Activated CD8-positive, alpha-beta memory T cell treated with anti-CD3 and anti-CD28 coated beads for 1 hour (primary cell): ENCODE results near the gene BIRC7.

Source experiments
- DNase-seq, 2 donors: peaks; one replicate each; pipeline ENCODE4 v3.0.0-alpha.2; 2020; ENCODE audit warnings: low read depth in 1 of 2; ENCODE audit errors: extremely low read depth in 1 of 2

Gene BIRC7, protein sequence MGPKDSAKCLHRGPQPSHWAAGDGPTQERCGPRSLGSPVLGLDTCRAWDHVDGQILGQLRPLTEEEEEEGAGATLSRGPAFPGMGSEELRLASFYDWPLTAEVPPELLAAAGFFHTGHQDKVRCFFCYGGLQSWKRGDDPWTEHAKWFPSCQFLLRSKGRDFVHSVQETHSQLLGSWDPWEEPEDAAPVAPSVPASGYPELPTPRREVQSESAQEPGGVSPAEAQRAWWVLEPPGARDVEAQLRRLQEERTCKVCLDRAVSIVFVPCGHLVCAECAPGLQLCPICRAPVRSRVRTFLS

DNA sequence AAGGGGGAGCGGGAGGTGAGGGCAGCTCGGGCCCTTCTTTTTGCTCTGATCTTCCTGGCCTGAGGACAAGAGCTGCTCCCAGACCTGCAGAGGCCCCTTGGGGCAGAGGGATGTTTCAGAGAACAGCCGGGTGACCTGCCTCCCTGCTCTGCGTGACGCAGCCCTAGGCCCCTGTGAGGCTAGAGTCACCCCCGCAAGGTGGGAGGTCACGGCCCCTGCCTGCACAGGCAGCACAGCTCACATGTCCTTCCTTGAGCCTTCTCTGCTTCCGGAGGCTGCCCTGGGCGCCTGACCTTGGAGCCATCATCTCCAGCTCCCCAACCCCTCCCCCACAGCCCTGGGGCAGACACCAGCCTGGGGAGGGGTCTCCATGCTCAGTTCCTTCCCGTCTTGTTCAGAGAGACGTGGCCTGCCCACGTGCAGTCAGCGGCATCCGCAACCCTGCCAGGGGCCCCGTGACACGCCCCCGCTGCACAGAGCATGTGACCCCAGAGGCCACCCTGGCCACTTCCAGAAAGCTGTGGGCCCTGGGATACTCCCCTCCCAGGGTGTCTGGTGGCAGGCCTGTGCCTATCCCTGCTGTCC lies at the start of gene BIRC7:
Gene BIRC7, plus strand, starts transcription at position 507 of the 585 bp plus-strand sequence. CDS start 192 bp downstream, outside the sequence.
- DNase-seq = no peak

DNA sequence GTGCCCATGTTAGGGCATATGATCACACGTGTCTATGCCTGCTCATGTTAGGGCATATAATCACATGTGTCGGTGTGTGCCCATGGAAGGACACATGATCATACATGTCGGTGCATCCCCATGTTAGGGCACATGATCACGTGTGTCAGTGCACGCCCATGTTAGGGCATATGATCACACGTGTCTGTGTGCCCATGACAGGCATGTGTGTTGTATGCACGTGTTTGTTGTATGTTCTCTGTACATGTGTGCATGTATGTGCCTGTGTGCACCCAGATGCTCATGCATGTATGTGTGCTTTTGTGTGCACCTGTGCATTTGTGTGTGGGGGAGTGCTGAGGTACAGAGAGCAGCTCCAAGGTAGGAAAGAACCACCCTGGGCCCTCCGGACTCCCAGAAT lies 49.6 kb upstream of the BIRC7 start:
- no peak for DNase-seq

DNA sequence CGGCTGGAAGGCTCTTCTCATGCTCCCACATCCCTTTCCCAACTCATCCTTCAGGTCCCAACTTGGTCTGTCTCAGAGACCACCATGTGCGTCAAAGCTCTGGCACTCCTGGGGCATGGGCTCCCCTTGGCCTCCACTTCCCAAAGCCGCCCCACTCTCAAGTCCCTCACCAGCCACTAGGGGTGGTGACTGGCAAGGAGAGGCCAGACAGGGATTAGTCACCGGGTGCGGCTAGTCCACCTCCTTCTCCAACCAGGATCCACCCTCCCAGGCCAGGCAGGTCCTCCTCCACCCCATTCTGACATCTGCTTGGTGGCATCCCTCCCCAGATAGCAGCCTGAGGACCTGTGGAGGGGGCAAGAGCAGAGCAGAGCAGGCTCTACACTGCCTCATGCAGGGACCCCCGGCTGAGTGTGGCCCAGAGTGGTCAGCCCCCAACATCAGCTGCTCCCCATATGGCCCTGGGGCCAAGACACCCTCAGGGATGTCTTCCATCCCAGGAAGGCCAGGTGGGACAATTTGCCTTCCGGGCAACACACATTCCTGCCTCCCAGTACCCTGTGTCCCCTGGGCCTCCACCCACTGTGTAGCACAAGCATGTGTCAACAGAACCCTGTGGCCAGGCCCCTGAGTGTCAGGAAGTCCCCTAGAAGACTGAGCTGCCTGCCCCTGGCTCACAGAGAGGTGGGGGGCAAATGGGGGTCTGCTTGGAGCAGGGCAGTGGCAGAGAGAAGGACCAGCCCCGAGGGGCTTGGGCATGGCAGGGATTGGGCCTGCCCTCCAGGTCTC lies 49.0 kb upstream of the BIRC7 start:
- DNase-seq = no peak

DNA sequence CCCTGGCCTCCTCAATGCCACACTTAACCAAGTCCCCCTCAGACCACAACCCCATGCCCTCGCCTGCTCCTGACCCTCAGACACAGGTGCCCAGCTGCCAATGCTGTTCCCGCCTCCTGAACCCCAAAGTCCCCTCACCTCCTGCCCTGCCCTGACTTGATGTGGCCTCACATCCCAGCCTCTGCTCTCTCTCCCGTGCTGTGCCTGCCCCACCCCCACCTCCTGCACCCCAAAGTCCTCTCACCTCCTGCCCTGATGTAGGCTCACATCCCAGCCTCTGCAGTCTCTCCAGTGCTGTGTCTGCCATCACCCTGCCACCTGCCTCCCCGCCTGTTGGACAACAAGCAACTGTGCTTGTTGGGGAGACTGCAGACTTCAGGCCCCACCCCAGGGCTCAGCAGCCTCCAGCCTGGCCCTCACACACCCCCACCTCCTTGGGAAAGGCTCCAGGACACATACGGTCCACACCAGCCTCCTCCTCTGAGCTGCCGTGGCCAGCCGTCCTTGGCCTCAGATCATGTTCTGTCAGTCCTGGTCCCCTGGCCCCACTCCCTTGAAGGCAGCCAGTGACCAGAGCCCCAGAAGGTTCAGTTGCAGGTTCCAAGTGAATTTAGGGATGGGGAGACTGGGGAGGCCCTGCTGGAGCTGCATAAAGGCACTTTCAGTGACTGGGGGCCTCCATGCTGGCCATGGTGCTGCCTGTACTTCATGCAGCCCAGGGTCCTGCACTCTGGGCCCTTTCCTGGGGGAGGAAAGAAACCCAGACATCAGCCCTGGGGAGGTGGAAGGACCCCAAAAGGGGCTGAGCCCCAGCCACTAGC lies 48.2 kb upstream of the BIRC7 start:
- no peak for DNase-seq

DNA sequence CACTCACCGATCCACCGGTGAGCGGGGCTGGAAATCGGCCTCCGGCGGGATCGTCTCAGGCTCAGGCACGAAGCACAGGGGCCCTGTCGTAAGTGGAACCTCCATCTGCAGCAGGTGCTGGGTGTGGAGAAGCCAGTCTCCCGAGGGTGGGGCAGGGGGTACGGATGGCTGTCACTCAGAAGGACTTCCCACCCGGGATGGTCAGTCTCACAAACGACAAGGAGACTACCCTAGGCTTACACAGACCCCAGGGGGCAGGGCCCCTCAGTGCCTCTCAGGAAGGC lies 47.6 kb upstream of the BIRC7 start:
- no peak for DNase-seq

DNA sequence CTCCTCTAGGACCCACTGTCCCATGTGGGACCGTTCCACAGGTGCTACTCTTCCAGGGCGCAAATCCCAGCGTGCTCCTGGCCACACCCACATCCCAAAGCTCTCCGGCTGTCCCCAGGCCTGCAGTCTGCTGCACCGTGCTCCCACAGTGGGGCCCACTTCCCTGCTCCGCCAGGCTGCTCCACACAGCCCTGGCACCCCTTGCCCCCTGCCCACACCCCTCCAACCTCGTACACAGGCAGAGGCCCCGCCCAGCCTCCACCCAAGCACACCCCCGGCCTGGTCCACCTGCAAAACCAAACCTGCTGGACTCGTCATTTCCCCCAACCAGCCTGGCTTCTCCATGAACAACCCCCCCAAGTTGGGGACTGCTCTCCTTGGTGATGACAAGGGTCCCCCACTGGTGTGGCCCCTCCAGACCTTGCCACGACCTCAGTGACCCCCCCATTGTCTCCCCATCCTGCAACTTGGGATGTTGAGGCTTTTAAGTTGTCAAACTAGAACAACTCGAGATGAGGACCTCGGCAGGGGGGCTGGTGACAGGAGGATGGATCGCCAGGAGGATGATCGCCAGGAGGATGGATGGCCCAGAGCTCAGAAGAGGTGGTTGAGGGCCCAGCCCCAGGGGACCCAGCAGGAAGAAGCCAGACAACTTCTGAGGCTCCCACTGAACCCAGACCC lies 46.9 kb upstream of the BIRC7 start:
- no peak for DNase-seq

DNA sequence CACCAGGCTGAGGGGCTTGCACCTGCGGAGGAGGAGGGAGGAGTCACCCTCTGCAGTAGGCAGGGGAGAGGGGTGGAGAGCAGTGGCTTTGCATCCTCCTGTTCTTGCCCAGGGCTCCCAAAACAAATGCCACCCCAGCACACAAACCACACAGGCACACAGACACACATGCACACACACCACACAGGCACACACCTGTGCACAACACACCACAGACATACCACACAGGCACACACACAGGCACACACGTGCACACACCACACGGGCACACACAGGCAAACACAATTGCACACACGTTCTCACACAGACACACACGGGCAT lies 46.4 kb upstream of the BIRC7 start:
- DNase-seq = no peak

DNA sequence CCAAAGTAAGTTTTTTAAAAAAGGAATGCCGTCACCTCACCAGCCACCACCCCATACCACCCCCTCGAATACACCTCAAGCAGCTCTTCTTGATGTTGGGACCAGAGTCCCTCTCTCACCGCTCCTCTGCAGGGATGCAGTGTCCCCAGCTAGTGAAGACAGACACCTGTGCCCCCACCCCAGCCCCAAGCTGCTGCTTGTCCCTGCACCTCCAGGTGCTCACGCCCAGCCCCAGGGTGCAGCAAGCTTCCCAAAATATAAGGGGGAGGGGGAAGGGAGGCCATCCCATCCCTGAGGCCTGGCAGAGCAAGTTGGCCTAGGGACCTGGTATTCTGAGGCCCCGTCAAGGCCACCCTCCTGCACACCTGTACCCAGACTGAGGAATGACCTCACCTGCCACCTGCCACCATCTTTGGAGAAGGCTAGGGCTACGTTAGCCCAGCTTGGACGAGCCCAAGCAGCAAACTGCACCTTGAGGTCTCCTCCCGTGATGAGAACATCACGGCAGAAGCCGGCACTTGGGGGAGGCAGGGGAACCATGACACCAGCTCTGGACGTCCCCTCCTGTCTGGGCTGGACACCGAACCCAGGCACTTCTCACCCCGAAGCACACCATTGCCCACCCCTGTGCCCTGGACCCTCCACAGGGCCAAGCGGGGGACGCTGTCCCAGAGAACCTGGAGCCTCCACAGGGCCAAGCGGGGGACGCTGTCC lies 45.7 kb upstream of the BIRC7 start:
- DNase-seq = no peak

DNA sequence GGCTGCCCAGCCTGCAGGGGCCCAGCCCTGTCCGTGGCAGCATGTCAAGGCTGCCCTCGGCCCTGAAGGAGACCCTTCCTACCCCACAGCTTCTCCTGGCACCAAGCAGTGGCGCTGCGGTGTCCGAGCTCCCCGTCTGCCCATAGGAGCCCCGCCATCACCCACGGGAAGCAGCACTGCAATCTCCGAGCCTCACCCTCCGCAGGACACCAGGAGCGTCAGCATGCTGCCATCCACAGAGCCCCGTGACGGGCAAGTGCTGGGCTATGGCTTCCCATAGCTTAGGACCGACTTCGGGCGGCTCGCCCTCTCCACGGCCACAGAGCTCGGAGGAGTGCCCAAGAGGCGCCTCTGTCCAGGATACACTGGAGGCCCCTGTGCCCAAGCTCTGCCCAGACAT lies 44.9 kb upstream of the BIRC7 start:
- no peak for DNase-seq

DNA sequence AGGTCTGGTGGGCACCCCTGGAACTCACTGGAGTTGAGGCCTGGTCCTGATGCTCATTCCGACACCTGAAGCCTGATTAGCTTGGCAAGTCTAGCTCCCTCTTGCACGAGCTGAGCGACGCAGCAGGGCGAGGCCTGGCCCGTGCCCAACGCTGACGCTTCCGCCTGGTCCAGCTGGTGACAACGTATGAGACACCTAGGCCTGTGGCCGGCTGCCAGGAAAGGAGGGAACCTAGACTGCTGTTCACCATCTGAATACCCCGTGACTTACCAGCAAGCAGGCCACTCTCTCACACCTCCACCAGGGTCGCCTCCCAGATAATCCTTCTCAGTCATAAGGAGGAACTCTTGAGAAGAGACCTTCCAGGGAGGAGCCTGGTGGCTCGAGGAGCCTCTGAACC lies 44.3 kb upstream of the BIRC7 start:
- DNase-seq = no peak

DNA sequence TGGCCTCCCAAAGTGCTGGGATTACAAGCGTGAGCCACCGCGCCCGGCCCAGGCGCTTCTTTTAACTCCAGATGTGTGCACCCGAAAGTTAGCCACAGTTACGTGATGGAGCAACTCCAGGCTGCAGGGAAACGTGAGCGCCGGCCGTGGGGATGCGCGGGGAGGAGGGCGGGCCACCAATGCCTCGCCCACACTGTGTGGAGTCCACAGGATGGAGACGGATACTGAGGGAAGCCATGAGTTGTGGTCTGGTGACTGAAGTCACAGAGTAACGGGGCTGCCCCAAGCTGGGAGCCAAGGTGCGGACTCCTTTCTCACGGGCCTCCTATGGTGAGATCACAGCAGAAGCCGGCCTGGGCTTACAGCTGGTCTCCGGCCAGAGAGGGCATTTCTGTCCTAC lies 43.0 kb upstream of the BIRC7 start:
- DNase-seq = no peak

DNA sequence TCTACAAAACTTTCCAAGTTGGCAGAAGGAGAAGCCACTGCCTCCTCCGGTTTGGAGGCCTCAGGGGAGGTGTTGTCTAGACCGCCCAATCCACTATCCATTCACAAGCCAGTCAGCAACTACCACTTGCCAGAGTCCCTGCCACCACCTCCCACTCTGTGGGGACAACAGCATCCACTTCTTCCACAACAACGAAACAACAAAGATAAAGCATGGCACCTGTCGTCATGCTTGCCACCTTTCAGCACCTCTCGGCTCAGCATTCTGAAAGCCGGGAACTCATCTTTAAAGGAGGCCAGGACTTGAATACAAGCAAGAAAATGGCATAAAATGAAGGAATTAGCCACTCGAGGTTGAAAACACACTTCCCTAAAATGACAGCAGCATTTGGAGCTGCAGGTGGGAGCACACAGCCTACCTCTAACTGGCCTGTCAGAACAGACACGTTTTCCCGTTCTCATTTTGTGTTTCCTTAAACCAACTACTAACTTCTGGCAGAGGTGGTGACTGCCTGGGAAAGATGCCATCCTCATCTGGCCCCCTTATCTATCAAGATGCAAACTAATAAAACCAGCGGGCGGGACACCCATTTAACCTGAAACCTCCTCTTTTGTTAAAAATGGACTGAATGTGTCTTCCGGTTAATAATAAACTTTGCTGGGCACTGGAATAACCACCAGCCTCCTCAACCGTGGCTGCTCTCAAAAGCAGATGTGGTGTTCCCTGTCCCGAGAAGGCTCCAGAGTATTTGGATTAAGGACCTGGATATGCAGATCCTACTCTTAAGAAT lies 41.5 kb upstream of the BIRC7 start:
- DNase-seq = no peak

DNA sequence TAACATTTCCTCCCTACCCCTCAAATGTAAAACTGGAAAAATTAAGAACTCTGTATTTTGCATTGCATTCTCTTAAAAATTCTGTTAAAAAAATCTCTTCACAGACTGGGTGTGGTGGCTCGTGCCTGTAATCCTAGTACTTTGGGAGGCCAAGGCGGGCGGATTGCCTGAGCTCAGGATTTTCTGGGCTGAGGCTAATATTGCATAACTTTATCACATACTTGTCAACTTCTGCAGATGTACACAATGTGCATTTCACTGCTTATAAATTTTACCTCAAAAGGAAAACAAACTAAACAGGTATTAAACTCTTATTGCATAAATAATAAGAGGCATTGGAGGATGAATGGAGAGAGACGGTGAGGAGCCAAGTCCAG lies 40.9 kb upstream of the BIRC7 start:
- no peak for DNase-seq

DNA sequence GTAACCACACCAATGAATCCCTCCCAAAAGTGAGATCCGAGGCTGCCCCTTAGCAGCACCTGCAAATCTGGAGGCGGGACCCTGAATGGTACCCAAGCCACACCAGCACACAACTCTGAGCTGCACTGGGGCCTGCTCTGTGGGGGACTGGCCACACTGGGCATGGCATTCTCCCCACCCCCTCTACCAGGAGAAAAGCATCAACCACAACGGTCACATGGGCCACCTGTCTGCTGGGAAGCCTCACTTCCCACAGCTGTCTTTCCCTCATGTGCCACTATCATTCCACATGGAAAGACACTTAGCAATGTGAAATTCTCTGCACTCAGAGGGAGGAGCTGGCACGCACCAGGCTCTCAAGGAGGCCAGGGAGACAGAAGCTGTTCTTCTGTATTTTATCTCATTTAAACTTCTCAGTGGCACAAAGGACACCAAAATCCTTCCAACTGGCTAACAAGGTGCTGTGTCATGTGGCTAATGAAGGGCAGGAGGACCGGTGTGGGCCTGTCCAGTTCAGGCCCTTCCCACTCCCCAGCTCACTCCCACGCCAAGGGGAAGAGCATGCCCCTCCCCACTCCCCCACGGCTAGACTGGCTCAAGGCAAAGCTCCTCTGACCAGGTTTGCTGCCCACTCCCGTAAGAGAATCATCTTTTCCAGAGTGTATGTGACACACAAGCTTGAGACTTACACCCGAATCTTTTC lies 38.8 kb upstream of the BIRC7 start:
- no peak for DNase-seq

DNA sequence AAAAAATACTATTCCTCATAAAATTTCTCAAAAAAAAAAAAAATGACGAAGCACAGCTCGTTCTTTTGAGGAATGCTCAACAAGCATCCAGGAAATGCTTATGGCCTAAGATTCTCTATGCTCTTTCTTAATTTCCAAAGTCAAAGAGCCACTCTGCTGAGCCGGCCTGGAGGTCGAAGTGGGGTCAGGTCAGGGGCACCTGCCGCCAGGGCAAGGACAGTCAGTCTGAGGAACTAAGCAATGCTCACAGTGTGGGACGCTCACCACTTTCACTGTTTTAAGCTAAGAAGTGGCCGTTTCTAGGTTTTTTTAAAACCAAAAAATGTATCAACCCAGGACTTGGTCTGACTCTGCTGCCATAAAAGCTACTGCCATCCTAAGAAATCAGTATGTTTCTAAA lies 37.1 kb upstream of the BIRC7 start:
- no peak for DNase-seq

DNA sequence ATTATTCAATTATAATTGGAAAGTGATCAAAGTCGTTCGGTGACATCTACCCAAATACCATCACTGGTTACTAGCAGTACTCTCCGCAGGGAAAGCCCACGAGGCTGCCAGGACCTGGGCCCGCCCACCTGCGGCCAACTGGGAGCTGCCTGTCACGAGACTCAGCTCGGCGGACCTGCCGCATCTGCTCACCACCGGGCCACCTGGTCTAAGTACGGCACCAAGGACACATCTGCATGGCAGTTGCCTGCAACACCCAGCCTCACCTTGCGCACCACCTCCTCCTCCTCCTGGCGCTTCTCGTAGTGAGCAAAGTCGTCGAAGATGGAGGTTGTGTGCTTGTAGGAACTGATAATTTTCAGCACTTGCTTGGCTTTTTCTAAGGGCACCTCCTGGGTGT lies 33.7 kb upstream of the BIRC7 start:
- no peak for DNase-seq

DNA sequence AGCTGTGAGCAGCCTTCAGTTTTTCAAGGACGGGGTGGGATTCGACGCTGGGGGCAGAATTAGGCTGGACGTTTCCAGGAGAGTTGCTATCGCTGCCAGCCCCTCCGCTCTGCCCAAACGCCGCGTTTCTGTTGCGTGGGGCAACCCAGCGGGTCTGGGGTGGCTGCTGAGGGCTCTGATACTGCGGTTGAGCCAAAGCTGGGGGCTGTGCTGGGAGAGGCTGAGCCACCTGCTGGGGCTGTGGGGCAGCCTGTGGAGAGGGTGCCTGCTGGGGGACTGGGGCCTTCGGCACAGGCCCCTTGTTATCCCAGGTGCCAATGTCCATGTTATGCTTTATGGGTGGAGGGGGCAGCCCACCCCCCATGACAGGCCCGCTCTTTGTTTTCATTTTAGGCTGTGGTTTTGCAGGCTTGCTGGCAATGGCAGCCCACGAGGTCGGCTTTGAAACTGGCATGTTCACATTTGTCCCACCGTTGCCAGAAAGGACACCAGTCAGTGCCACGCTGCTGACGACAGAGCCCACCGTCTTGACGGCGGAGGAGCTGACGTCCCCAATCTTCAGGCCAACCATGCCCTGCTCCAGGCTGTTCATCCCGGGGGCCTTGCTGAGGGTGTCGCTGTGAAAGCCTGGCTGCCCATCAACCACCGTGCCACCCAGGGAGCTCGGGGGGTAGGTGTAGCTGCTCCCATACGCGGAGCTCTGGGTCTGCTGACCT lies 32.7 kb upstream of the BIRC7 start:
- no peak for DNase-seq

DNA sequence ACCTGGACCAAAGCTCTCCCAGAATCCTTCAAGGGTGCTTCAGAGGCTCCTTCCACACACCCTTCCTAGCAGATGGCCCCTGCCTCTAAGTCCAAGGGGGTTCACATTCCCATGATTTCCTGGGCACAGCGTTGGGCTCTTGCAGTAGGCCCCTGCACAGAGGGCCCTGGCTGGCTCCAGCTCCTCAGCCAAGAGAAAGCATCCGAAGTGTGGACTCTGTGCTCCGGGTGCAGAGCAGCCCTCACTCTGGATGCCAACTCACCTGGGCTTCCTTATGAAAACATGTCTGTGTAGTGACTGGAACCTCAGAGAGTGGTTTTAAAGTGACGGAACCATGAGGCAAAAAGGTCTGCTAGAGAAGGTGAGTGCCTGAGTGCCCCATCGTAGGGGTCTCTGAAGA lies 31.3 kb upstream of the BIRC7 start:
- DNase-seq = no peak

DNA sequence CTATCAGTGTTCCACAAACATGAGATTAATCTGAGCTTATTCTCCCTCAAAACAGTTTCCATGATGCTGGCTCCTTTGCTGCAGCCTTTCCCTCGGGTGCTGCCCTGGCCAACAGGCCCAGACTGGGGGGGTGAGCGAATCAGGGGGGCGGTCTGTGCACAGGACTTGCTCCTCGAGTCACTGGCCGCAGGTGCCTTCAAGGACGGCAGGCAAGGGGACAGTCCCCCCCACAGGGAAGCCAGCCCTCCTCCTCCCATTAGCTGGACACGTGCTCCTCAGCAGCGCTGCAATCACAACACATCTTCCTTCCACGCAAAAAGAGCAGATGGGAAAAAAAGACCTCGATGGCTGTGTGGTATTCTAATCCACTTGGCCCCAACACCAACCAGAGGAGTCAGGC lies 29.8 kb upstream of the BIRC7 start:
- no peak for DNase-seq
